ENCODE measurements around the gene TACC2.

- TF ChIP-seq CTCF (IDR thresholded peaks at IDR 0.05), result no peak
- TF ChIP-seq POLR2A (IDR thresholded peaks at IDR 0.05), result no peak
Measured at GRCh38 chr10:121961456-121961855, 27.5 kb upstream of the TACC2 start.

Data from vagina (tissue), 2 donors.